ENCODE results near the gene SRSF6. TPM values are rescaled to one million over a fixed set of nuclear protein-coding genes. Genes with fewer than 3 reads are reported as not detected.

Gene SRSF6
- total RNA-seq, 1 experiment from 2014 or later: 159 TPM

DNA sequence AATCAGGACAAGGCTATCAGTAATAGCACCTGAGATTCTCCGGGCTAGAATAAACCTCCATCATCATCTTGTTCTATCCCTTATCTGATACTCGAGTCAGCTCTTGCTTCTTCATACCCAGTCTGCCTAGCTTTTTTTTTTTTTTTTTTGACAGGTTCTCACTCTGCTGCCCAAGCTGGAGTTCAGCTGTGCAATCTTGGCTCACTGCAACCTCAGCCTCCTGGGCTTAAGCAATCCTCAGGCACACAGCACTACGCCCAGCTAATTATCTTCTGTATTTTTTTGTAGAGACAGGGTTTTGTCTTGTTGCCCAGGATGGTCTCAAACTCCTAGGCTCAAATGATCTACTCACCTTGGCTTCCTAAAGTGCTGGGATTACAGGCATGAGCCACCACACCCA lies 19.5 kb downstream of the SRSF6 start:
- Histone ChIP-seq H3K36me3 (ENCODE audit: control insufficient read depth, insufficient read depth, low read length) (no peaks in the 10 kb centered on the region), H3K27me3 (ENCODE audit: control insufficient read depth, insufficient read depth, low read length) (no peaks in the 10 kb centered on the region), H3K4me3 (ENCODE audit: low read depth in 2 of 2, low read length in 2 of 2) (no peak overlapping the region), H3K4me1 (ENCODE audit: control insufficient read depth, insufficient read depth, low read length) (no peaks in the 10 kb centered on the region), H3K9me3 (ENCODE audit: control insufficient read depth, insufficient read depth, low read depth, low read length) (no peaks in the 10 kb centered on the region), H3K27ac (ENCODE audit: low read length) (no peak overlapping the region)
- ChIA-PET POLR2A (interaction anchor here (0.6 kb wide), 1 partner anchor 32 kb away, joined by 3 read pairs; no protein-coding TSS in a partner anchor), CTCF (interaction anchor here (0.6 kb wide), 1 partner anchor 23 kb away, joined by 5 read pairs; no protein-coding TSS in a partner anchor)
- TF ChIP-seq TCF7L2 (IDR thresholded peaks at IDR 0.05; ENCODE audit: low read depth, low read length) (no peak), POLR2AphosphoS5 (IDR thresholded peaks at IDR 0.05; ENCODE audit: low read depth, low read length) (no peak), SIN3A (IDR thresholded peaks at IDR 0.05; ENCODE audit: borderline replicate concordance, insufficient read depth, low read depth, low read length) (no peak)
- TF ChIP-seq, protein P1, sequence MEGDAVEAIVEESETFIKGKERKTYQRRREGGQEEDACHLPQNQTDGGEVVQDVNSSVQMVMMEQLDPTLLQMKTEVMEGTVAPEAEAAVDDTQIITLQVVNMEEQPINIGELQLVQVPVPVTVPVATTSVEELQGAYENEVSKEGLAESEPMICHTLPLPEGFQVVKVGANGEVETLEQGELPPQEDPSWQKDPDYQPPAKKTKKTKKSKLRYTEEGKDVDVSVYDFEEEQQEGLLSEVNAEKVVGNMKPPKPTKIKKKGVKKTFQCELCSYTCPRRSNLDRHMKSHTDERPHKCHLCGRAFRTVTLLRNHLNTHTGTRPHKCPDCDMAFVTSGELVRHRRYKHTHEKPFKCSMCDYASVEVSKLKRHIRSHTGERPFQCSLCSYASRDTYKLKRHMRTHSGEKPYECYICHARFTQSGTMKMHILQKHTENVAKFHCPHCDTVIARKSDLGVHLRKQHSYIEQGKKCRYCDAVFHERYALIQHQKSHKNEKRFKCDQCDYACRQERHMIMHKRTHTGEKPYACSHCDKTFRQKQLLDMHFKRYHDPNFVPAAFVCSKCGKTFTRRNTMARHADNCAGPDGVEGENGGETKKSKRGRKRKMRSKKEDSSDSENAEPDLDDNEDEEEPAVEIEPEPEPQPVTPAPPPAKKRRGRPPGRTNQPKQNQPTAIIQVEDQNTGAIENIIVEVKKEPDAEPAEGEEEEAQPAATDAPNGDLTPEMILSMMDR (IDR thresholded peaks at IDR 0.05): no peak
- TF ChIP-seq, protein P2, sequence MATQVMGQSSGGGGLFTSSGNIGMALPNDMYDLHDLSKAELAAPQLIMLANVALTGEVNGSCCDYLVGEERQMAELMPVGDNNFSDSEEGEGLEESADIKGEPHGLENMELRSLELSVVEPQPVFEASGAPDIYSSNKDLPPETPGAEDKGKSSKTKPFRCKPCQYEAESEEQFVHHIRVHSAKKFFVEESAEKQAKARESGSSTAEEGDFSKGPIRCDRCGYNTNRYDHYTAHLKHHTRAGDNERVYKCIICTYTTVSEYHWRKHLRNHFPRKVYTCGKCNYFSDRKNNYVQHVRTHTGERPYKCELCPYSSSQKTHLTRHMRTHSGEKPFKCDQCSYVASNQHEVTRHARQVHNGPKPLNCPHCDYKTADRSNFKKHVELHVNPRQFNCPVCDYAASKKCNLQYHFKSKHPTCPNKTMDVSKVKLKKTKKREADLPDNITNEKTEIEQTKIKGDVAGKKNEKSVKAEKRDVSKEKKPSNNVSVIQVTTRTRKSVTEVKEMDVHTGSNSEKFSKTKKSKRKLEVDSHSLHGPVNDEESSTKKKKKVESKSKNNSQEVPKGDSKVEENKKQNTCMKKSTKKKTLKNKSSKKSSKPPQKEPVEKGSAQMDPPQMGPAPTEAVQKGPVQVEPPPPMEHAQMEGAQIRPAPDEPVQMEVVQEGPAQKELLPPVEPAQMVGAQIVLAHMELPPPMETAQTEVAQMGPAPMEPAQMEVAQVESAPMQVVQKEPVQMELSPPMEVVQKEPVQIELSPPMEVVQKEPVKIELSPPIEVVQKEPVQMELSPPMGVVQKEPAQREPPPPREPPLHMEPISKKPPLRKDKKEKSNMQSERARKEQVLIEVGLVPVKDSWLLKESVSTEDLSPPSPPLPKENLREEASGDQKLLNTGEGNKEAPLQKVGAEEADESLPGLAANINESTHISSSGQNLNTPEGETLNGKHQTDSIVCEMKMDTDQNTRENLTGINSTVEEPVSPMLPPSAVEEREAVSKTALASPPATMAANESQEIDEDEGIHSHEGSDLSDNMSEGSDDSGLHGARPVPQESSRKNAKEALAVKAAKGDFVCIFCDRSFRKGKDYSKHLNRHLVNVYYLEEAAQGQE (IDR thresholded peaks at IDR 0.05; ENCODE audit: insufficient read depth in 1 of 2, low read depth in 2 of 2, low read length in 1 of 2): no peak
- in situ Hi-C loops (cut with HindIII; ENCODE audit: low pct_unique_long_range_greater_than_20kb, low sequenced_read_pairs): no loop called here
- ATAC-seq (0 out of 2 replicates have a peak, but pooled peaks have one; percentile 34), DNase-seq (ENCODE audit: low read depth, low spot score) (no peak)
- intact Hi-C loops (cut with micrococcal nuclease; ENCODE audit: unreplicated experiment): no loop called here
- no TSS peak for BruUV-seq (replicated peaks)

- intact Hi-C loops (cut with micrococcal nuclease; ENCODE audit: unreplicated experiment): no loop called here
- no peaks in the 10 kb centered on the region for H3K4me1 ChIP-seq (ENCODE audit: control insufficient read depth, insufficient read depth, low read length)
- no peak overlapping the region for H3K4me3 ChIP-seq (ENCODE audit: low read depth in 2 of 2, low read length in 2 of 2)
- POLR2A ChIA-PET: no interaction called here
- no peak overlapping the region for H3K27ac ChIP-seq (ENCODE audit: low read length)
- DNase-seq (ENCODE audit: low read depth, low spot score) (no peak), ATAC-seq (no peak)
- BruUV-seq (replicated peaks): no TSS peak
- H3K27me3 ChIP-seq (ENCODE audit: control insufficient read depth, insufficient read depth, low read length): no peaks in the 10 kb centered on the region
- H3K9me3 ChIP-seq (ENCODE audit: control insufficient read depth, insufficient read depth, low read depth, low read length): no peaks in the 10 kb centered on the region
- CTCF ChIA-PET: interaction anchor here (0.7 kb wide), 1 partner anchor 31 kb away, joined by 4 read pairs; no protein-coding TSS in a partner anchor
- H3K36me3 ChIP-seq (ENCODE audit: control insufficient read depth, insufficient read depth, low read length): no peaks in the 10 kb centered on the region
- in situ Hi-C loops (cut with HindIII; ENCODE audit: low pct_unique_long_range_greater_than_20kb, low sequenced_read_pairs): no loop called here
- TF ChIP-seq, protein P1 (IDR thresholded peaks at IDR 0.05): no peak
- TF ChIP-seq SIN3A (IDR thresholded peaks at IDR 0.05; ENCODE audit: borderline replicate concordance, insufficient read depth, low read depth, low read length): no peak
- TF ChIP-seq POLR2AphosphoS5 (IDR thresholded peaks at IDR 0.05; ENCODE audit: low read depth, low read length): no peak
- no peak for TF ChIP-seq TCF7L2 (IDR thresholded peaks at IDR 0.05; ENCODE audit: low read depth, low read length)
Measured at GRCh38 chr20:43477619-43478018, 19.9 kb downstream of the SRSF6 start.

All from Panc1 (cell line).